GM19397 (cell line): Measurements from ENCODE around the gene PON3.
A peak's percentile ranks its signal among the peaks of the same experiment; 100 is the strongest.

Experiments used
- ATAC-seq: cut with Tn5 transposase; IDR thresholded peaks from one replicate; pipeline ENCODE4 v1.9.1; 2021; ENCODE audit warnings: mild to moderate bottlenecking, moderate library complexity; ENCODE audit not compliant: unreplicated experiment

PON3 gene

GRCh38 chr7:95396136-95397032 is at the start of gene PON3:
TSS of gene PON3 (minus strand) at chr7:95396375. CDS start at chr7:95396350, 25 bp downstream.
- peak; percentile 54 for ATAC-seq

- ATAC-seq: no peak
Measured at GRCh38 chr7:95444796-95445195, 48.6 kb upstream of the PON3 start.

- ATAC-seq: no peak
Measured at GRCh38 chr7:95441042-95441823, 45.1 kb upstream of the PON3 start.

- no peak for ATAC-seq
Measured at GRCh38 chr7:95440394-95441038, 44.3 kb upstream of the PON3 start.

- ATAC-seq: no peak
Measured at GRCh38 chr7:95436407-95436806, 40.2 kb upstream of the PON3 start.

GRCh38 chr7:95435422-95435780 is 39.2 kb upstream of the PON3 start:
- ATAC-seq: no peak

- peak; percentile 97 for ATAC-seq
Measured at GRCh38 chr7:95434557-95435421, 38.6 kb upstream of the PON3 start, which contains the start of gene PON2. TSS of gene PON2 (minus strand) at chr7:95435028. CDS start at chr7:95434951, 77 bp downstream.

- no peak for ATAC-seq
Measured at GRCh38 chr7:95433952-95434556, 37.9 kb upstream of the PON3 start.

- no peak for ATAC-seq
Measured at GRCh38 chr7:95433129-95433528, 37.0 kb upstream of the PON3 start.

- ATAC-seq: no peak
Measured at GRCh38 chr7:95432606-95433005, 36.4 kb upstream of the PON3 start.

GRCh38 chr7:95430864-95431263 is 34.7 kb upstream of the PON3 start:
- no peak for ATAC-seq

GRCh38 chr7:95429241-95429990 is 33.2 kb upstream of the PON3 start:
- ATAC-seq: no peak

GRCh38 chr7:95427914-95428516 is 31.8 kb upstream of the PON3 start:
- ATAC-seq: no peak

- ATAC-seq: no peak
Measured at GRCh38 chr7:95427166-95427565, 31.0 kb upstream of the PON3 start.

GRCh38 chr7:95425694-95426093 is 29.5 kb upstream of the PON3 start:
- ATAC-seq: no peak

GRCh38 chr7:95424716-95425115 is 28.5 kb upstream of the PON3 start:
- no peak for ATAC-seq

GRCh38 chr7:95421847-95422444 is 25.8 kb upstream of the PON3 start:
- ATAC-seq: peak; percentile 39

- peak; percentile 47 for ATAC-seq
Measured at GRCh38 chr7:95421000-95421846, 25.0 kb upstream of the PON3 start.
